NCI-H1930 (cell line): ENCODE results near the gene SYT15B.
"Not testable (repeated sequence)": the region's sequence is repeated elsewhere in the genome, so short reads cannot be mapped to it uniquely, and the experiment has no call there.

Source experiments
- DNase-seq, 2 experiments: peaks; one replicate each; lab custom pipeline; 2025; lab: John Stamatoyannopoulos, UW

SYT15B gene

GRCh38 chr10:47763554-47764175, at the start of gene SYT15B:
SYT15B (minus strand) TSS chr10:47763592; CDS start chr10:47762640, 952 bp downstream.
- DNase-seq: not testable (repeated sequence)

DNA sequence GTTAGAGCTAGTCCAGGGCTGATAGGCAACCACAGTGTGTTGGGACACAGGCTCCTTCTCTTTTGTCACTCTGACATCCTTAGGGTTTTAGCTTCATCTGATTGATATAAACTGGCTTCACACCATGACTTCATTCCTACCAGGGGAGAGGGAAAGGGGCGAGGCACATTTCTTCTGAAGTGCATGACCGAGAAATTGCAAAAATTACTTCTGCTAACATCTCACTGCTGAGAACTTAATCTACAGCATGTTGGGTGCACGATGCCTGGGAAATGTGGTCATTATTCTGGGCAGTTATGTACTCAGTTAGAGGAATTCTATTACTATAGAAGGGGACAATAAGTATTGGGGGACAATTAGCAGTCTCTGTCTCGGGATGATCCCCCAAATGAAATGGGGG, 16.2 kb upstream of the SYT15B start:
- DNase-seq: not testable (repeated sequence)

GRCh38 chr10:47775361-47776231, 12.2 kb upstream of the SYT15B start:
- DNase-seq: not testable (repeated sequence)

GRCh38 chr10:47770745-47771144, 7.4 kb upstream of the SYT15B start:
- DNase-seq: not testable (repeated sequence)

DNA sequence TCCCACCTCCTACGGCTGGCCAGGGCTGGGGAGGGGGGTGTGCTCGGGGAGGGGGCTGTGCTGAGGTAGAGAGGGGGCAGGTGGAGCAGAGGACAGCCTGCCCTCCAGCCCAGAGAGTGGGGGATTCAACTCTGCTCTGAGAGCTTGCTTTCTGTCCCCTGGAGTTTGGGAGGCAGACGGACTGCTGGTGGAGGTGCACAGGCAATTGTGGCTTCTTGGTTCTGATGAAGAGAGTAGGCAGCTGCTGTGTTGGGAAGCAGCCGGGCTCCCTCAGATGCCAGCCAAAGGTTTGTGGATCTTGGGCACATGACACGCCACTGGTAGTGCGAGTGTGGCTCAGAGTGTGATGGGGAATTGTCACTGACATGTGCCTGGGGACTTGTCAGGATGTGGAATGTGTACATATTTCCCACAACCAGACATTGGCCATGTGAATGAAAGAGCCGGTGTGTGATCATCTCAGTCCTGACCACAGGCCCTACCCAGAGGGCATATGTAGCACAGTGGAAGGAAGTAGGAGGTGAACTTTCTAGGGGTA, 5.3 kb upstream of the SYT15B start:
- not testable (repeated sequence) for DNase-seq

GRCh38 chr10:47768085-47768484, 4.7 kb upstream of the SYT15B start:
- not testable (repeated sequence) for DNase-seq

GRCh38 chr10:47767236-47767635, 3.8 kb upstream of the SYT15B start:
- DNase-seq: not testable (repeated sequence)

GRCh38 chr10:47765232-47765631, 1.8 kb upstream of the SYT15B start:
- DNase-seq: not testable (repeated sequence)

GRCh38 chr10:47762674-47763553, 478 bp downstream of the SYT15B start:
- not testable (repeated sequence) for DNase-seq

DNA sequence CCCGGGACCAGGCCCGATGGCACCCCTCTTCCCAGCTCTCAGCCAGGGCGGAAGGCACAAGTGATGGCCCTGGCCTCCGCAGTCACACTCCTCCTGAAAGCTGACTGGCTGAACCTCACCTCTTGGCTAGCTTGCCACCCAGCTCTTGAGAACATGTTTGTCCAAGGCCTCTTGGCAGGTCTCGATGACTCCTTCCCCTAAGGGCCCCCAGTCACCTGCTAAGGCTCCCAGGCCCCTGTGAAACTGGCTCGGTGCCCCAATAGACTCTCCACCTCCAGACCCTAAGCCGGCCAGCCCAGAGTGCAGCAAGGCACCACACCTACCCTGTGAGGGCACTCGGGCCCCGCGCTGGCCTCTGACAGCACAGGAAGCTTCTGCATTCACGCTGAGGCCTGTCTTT, 4.5 kb downstream of the SYT15B start:
- DNase-seq: not testable (repeated sequence)

DNA sequence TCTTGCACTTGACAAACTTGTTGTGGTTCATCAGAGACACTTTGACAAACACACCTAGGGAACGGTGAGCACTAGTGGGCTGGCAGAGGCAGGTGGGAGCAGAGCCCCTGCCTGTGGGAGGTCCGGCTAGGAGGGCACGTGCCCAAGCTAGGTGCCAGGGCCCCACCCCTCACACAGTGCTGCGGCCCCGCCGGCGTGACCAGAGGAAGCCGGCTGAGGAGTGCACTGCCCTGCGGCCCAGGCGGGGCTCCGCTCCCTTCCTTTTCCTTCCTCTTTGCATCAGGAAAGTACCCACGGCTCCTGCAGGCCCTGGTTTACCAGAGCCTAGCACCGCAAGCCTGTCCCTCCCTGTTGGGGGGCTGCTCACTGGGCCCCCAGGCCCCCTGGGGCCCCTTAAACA, 7.2 kb downstream of the SYT15B start:
- DNase-seq: not testable (repeated sequence)

GRCh38 chr10:47753871-47754270, 9.5 kb downstream of the SYT15B start:
- not testable (repeated sequence) for DNase-seq

DNA sequence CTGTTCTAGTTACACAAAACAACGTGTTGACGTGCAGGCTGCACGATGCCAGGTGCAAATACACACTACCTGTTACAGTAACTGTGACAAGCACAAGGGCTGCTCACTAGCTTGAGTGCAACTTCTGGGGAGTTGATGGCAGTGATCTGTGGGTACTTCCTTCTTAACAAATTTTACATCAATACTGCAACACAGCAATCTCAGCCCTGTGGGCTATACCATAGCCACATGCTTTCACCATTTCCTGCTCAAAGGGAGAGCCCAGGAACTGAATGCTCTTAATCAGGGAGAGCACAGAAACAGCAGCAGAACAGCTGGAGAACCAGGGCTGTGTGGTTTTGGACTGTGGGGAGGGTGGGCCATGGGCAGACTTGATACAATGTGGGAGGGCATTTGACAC, 10.2 kb downstream of the SYT15B start:
- not testable (repeated sequence) for DNase-seq

DNA sequence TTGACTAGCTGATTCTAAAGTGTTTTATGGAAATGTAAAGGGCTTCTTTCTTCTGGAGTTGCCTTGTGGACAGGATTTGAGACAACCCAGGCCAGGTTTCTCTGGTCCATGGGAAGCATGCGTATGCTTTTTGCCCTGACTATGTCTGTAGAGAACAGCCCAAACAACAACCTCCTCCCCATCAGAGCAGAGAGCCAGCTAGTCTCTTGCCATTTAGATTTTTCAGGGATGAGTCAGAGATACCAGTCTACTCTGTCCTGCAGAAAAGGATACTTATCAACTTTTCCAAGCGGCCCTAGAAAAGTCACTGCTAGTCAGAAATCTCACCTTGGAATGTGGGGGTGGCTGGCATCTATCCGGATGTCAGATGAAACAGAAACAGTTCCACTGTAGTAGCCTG, 11.6 kb downstream of the SYT15B start:
- not testable (repeated sequence) for DNase-seq

DNA sequence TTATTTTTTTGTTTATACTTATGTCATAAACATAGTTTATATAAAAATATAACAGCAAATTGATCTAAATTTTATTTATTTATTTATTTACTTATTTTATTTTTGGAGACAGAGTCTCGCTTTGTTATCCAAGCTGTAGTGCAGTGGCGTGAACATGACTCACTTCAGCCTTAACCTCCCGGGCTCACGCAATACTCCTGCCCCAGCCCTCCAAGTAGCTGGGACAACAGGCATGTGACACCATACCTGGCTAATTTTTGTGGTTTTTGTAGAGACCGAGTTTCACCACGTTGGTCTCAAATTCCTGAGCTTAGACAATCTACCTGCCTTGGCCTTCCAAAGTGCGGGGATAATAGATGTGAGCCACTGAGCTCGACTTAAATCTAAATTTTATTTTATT, 13.0 kb downstream of the SYT15B start:
- DNase-seq: not testable (repeated sequence)

DNA sequence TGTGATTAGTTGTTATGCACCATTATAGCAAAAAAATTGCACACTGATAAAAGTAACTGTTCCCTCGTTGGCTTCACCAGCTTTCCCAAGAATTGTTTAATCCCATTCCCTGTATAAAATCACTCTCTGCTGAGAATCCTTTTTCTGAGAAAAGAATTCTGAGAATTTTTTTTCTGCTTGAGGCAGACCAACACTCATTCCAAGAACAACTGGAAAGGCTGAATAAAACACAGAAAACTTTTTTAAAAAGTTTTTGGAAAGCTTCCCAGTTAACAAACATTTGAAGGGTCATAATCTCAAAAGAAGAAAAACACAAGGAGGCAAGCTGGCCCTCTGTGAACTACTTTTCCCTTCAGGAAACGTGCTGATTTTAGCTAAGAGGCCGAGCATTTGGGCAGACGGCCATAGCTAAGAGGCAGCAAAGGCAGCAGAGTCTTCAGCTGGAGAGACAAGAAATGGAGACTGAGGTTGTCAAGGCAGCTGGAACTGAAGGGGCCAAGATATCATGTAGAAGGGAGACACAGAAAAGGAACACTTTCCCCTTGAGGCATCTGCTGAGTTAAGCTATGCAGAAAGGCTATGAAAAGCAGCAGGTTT, 16.5 kb downstream of the SYT15B start:
- DNase-seq: not testable (repeated sequence)

DNA sequence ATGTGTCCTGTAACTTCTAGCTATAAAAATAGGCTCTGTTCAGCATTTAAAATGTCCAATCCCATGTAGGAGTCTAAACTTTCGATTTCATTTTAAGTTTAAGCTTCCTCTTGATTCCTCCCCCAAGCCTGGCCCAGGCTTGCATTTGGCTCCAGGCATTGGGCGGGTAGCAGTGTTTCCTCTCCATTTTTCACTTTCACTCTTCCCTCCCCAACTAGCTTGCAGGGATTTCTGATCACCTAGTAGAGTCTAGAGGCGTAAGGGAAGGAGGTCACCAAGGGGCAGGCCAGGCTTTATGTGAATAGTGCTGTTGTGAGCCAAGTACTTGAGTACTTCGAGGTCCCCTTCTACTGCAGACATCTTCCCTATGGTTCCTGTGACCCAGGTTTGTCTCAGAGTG, 18.5 kb downstream of the SYT15B start:
- not testable (repeated sequence) for DNase-seq

- DNase-seq: not testable (repeated sequence)
Observed at GRCh38 chr10:47743611-47744550, 19.5 kb downstream of the SYT15B start.

DNA sequence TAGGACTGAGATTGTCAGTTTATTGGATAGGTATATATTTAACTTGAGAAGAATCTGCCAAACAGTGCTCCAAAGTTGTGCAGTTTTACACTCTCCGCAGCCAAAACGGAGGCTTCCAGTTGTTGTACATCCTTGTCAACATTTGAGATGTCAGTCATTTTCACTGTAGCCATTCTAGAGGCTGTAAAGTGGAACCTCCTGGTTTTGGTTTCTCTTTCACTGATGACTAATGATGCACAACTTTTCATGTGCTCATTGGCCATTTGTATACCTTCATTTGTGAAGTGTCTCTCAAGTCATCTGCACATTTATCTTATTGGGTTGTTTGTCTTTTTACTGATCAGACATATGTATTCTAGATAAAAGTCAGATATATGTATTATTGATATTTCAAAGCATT, 22.5 kb downstream of the SYT15B start:
- not testable (repeated sequence) for DNase-seq

DNA sequence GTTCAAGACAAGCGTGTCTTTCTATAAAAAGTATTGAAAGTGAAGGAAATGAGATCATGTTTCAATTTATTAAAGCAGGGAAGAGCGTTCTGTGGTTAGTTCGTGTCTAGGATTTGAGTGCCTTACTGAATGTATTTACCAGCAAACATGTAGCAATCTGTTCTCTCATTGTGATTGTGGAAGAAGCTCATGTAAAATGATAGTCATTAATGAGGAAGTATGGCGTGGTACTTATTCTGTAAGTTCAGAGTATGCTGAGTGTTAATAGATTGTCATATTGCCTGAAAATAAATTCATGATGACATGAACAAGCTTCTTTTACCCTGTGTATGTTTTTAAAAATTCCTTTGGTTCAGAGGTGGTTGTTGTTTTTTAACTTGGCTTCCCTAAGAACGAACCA, 32.5 kb downstream of the SYT15B start:
- not testable (repeated sequence) for DNase-seq
